ENCODE measurements around the gene CD8B.
"Not testable (repeated sequence)": the region's sequence is repeated elsewhere in the genome, so short reads cannot be mapped to it uniquely, and the experiment has no call there.

Gene CD8B

DNA sequence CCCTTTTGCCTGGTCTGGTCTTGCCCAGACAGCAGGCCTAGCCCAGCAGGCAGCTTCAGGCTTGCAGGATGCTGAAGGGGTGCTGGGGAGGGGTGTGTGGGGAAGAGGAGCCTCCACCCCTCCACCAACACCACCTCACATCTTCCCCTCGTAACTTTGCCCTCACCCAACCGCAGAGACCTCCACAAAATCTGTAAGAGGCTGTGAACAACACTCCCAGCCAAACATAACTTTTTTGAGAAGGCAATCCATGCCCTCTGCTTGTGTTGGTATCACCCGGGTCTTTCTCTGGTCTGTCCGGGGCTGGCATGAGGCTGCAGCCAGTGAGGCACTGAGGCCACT lies 26.2 kb downstream of the CD8B start:
- DNase-seq: not testable (repeated sequence)

DNA sequence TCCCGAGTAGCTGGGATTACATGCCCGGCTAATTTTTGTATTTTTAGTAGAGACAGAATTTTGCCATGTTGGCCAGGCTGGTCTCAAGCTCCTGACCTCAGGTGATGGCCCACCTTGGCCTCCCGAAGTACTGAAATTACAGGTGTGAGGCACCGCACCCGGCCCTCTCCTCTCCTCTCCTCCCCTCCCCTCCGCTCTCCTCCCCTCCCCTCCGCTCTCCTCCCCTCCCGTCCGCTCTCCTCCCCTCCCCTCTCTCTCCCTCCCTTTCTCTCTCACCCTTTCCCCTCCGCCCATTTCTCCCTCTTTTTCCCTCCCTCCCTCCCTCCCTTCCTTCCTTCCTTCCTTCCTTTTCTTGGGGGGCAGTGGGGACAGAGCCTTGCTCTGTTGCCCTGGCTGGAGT lies 28.4 kb downstream of the CD8B start:
- no peak for DNase-seq

DNA sequence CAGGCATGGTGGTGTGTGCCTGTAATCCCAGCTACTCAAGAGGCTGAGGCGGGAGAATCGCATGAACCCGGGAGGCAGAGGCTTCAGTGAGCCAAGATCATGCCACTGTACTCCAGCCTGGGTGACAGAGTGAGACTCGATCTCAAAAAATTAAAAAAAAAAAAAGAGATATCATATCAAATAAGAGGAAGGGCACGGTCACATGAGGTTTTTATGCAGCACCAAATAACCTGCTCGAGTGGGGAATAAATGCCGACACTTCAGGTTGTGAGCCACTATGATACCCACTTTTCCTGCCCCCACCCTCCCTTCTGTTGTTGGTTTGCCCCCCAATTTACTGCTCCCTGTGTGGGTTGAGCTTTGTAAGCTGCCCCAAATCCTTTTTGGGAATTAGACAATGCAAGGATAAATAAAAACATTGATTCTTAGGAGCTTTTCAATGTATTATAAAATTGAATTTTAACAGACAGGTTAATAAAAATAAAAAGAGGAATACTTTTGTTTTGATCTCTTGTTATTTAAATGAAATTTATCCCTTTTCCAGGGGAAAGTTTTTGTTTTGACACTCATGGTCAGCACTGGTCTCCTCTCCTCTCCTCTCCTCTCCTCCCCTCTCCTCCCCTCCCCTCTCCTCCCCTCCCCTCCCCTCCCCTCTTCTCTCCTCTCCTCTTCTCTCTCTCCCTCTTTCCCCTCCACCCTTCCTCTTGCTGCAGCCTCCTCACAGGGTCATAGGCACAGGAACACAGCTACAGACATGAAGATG lies 29.2 kb downstream of the CD8B start:
- no peak for DNase-seq

DNA sequence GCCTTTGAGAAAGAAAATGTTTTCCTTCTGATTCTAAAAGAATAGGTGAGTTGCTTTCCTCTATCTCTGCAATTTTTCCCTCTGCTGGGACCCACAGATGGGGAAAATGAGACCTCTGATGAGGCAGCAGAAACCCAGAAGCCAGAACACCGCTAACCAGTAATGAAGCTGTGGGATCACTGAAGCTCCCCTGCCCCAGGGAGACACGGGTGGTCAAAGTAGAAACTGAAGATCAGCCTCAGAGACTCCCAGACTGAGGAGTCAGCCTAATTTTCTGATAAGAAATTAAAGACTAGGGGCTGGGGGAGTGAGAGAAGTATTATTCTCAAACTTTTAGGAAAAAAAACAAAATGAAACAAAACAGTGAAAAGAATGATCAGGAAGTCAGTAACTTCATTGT lies 30.1 kb downstream of the CD8B start:
- DNase-seq: no peak

DNA sequence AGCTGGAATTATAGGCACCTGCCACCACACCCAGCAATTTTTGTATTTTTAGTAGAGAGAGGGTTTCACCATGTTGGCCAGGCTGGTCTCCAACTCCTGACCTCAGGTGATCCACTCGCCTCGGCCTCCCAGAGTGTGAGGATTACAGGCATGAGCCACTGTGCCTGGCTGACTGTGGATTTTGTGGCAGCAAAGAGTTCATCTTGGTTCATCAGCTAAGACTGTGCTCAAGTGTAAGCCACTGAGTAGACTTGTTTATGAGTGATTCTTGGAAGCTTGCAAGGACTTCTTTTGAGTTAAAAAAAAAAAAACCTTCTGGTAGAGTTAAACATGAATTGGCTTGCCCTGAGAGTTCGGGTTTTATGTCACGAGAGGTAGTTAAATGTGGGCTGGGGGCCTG lies 34.7 kb downstream of the CD8B start:
- DNase-seq: no peak

DNA sequence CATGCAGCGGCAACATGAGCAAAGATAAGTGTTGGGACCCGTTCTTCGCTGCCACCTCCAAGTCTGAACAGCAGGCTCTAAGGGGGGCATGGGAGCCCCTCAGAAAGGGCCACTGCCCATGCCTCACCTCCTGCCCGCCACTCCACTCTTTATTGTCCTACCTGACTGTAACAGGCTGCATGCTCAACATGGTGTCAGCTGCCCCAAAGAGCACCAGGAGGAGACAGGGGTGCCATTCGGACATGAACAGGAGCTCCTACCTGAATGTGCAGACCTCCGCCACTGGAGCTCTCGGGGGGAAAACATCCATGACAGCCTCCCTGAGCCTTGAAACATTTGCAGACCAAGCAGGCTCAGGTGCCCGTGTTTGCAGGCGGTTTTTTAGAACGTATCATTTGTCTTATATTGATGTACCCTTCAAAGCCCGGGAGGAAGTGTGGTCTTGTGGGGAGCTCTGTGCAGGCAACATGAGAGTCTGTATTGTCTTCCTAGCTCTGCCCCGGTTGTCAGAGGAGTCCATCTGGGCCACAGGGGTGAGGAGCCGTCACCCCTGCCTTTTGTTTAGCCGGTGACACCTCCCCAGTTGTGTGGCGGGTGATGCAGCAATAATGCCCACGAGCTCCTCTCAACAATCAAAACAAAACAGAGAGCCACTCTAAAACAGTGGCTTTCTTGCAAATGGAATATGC lies 35.8 kb downstream of the CD8B start:
- peak; percentile 52 for DNase-seq

DNA sequence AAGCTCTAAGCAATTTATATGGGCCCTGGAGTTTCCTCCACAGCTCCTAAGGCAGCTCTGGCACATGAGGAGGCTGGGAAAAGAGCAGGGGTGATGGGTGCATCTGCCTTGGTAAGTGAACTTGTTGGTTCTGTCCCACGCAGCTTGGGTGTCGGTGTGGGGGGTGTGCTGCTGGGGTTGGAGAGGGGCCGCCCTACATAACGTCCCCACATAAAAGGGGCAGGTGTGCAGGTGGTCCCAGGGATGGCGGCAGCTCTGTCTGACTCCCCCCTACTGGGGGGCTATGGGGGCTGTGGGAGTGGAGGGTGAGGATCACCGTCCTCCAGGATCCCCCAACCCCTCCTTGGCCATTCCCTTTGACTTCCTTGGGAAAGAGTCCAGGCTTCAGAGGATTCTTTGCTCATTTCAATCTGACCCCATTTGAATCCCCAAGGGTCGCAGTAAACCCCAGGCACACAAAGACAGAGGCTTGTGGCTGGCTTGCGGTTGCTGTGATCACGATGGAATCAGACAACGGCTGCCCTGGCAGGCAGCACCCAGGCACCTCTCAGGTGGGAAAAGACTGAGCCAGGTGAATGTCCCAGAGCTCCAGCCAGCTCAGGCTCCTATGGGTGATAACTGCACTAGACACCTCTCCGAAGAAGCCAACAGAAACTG lies 36.5 kb downstream of the CD8B start:
- peak; percentile 49 for DNase-seq

DNA sequence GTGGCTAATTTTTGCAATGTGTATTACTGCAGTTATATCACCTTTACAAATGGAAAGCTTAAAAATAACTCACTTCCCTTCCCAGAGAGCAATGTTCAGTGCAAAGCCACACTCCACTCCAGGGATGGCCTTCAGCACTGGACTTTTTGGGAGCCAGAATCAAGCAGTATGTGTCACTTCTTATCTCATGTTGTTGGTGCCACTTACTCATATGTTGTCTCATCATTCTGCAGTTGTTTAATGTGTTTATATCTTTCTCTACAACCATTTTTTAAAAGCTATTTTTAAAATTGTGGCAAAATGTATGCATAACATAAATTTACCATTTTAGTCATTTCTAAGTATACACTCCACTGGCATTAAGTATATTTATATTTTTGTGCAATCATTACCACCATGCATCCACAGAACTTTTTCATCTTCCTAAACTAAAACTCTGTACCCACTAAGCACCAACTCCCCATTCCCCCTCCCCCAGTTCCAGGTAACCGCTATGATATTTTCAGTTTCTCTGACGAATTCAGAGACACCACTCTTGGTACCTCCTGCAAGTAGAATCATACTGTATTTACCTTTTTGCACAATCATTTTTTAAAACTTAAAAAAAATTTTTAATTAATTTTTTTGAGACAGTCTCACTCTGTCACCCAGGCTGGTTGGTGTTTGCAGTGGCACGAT lies 38.9 kb downstream of the CD8B start:
- no peak for DNase-seq

DNA sequence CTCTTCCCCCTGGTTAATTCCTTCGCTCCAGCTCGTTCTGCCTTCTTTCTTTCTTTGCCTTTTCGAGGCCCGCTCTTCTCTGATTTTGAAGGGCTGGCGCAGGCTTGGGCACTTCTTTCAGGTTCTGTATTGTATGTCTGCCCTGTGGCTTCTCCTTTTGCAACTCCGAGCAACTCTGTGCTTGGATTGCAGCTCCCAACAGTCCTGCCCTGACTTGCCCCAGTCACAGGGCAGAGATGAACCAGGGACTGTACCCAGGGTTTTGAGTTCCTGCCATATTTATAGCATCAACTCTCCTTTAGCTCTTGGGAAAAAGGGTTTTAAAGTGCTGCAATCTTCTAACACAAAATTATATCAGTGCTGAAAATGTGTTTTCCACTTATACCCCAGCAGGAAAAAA lies 39.8 kb downstream of the CD8B start:
- no peak for DNase-seq

DNA sequence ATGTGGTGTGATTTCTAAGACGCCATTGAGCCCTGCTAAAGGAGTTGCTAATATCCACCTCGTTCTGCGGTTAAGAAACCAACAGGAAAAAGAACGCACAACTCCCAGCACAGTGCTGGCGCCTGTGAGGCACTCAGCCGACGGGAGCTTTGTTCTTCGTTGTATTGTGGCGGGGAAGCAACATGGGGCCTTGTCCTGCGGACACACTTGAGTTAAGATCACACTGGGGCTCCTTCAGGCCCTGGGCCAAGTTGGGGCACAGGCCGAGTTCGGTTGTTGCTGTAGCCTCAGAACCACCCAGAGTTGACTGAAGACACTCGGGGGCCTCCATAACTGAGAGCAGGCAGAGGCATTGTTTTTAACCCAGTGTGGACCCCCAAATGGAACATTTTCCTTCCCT lies 40.4 kb downstream of the CD8B start:
- no peak for DNase-seq

DNA sequence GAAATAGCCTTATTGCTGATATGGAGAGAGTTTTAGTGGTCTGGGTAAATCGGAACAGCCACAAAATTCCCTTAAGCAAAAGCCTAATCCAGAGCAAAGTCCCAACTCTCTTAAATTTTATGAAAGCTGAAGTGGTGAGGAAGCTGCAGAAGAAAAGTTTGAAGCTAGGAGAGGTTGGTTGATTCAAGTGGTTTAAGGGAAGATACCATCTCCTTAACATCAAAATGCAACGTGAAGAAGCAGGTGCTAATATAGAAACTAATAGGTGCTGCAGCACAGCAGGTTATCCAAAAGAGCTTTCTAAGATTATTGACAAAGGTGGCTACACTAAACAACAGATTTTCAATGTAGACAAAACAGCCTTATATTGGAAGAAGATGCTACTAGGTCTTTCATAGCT lies 42.7 kb downstream of the CD8B start:
- no peak for DNase-seq

DNA sequence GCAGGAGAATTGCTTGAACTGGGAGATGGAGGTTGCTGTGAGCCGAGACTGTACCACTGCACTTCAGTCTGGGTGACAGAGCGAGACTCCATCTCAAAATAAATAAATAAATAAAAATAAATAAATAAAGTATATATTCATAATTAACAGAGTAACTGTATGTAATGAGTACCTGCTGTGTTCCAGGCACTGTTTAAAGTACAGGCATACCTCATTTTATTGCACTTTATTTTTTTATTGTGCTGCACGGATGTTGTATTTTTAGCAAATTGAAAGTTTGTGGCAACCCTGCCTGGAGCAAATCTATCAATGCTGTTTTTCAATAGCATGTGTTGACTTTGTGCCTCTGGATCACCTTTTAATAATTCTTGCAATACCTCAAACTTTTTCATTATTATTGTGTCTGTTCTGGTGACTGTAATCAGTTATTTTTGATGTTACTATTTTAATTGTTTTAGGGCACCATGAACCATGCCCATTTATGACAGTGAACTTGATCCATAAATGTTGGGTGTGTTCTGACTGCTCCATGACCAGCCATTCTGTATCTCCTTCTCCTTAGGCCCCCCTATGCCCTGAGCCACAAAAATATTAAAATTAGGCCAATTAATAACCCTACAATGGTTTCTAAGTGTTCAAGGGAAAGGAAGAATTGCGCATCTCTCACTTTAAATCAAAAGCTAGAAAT lies 43.4 kb downstream of the CD8B start:
- DNase-seq: no peak

DNA sequence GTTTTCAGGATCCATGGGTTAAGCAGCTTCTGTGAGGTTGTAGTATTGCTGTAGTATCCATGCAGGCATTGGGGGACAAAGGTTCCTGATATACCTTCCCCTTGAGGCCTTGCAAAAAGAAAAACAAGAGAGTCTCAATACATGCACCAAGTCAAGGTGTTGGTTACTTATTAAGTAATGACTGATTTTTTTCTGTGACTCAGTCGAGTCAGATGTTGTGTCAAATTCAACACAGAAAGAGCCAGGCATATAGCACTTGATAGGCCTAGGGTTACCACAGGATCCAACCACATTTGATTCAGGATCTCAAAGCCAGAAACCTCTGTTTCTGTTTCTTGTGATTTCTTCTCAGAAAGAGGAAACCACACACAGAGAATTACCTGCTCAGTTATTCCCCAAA lies 46.1 kb downstream of the CD8B start:
- DNase-seq: no peak

DNA sequence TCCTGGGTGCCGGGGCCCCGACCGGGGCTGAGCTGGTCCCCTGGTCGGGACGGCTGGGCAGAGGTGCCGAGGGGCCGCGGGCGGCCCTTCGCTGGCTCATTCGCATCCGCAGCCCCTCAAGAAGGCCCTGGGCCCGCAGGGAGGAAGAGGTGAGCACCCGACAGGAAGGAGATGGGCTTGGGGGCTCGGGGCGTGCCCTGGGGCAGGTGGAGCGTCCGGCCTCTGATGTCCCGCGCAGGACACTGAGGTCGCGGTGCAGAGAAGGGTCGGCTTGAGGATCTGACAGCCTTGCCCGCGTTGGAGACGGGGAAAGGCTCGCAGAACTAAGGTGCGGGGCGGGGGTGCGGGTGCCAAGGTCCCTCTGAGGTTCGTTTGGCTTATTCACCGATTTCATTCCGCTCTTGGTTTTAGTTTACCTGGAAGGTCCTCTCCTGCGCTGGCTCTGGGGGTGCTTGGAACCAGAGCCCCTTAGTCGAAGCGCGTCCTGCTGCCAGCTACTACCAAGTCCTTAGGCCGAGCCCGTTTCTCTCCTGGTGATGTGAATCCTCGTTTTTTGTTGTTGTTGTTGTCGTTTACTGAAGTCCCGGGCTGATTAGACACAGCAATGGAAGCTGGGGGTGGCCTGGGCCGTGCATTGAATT lies 52.1 kb downstream of the CD8B start:
- peak; percentile 18 for DNase-seq

DNA sequence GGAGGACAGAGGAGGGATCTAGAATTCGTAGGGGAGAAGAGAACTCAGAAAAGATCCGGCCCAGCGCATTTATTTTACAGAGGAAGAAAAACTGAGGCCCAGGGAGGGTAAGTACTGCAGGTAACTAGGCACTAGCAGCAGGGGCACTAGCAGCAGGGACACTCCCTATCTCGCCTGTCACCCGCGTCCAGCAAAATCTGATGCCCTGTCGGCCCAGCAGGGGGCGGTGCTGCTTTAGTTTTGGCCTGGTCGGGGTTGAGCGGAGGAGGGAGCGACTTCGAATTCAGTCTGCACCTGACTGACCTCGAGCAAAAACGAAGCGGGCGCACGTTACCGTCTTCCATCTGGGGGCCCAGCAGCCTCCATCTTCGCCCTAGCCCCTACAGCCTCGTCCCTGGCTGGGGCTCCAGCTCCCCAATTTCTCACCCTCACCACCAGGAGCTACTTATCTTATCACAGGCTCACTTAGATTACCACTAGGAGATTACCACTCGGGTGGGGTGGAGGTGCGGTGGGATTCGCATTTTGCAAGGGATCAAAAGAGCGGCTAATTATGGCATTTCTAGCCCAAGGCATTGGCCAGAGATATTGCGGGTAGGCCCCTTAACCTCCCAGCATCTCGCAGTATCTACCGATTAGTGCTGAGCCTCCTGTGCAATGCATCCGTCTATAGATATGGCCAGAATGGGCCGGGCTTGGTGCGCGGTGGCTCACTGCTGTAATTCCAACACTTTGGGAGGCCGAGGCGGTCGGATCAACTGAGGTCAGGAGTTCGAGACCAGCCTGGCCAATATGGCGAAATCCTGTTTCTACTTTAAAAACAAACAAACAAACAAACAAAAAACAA lies 53.1 kb downstream of the CD8B start:
- peak; percentile 93 for DNase-seq

DNA sequence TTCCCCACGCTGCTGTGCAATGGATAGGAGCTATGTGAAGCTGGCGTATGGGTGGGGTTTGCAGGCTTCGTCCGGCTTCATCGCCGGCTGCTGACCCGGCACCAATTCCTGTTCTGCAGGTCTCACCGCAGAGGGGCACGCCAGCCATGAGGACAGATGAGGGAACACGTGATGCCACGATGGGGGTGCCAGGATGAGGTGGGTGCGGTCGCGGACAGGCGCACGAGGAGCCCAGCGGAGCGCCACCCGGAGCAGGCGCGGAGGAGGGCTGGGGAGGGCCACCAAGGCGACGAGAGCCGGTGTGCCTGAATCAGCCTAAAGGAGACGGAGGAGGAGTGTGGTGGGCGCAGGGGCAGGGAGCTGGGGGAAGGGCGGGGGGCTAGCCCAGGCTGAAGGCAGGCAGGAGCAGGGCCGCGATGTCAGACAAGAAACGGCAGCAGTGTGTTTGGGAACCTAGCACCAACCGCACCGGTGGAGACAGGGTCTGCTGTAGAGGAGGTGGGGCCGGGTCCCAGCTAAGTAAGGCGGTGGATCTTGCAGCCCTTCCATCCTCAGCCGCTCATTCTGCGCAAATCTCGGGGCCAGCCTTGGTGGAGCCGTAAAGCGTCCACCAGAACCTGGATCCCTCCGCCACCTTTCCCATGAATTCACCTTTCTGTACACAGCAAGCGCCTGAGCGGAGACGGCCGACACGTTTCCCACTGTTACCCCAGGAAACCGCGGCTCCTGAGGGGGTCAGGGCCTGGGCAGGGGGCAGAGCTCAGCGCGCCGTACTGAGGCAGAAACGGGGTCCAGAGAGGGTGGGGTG lies 54.0 kb downstream of the CD8B start:
- DNase-seq: peak; percentile 57

DNA sequence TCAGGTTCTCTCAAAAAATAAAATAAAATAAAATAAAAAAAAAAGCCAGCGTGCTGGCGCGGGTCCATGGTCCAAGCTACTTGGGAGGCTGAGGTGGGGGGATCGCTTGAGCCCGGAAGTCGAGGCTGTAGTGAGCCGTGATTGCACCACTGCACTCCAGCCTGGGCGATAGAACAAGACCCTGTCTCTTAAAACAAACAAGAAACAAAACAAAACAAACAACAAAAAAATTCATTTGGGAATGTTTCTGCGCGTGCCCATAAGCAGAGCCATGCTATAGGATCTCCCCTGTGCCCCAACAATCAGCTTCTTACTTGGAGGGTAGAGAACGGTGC lies 54.6 kb downstream of the CD8B start:
- DNase-seq: no peak

DNA sequence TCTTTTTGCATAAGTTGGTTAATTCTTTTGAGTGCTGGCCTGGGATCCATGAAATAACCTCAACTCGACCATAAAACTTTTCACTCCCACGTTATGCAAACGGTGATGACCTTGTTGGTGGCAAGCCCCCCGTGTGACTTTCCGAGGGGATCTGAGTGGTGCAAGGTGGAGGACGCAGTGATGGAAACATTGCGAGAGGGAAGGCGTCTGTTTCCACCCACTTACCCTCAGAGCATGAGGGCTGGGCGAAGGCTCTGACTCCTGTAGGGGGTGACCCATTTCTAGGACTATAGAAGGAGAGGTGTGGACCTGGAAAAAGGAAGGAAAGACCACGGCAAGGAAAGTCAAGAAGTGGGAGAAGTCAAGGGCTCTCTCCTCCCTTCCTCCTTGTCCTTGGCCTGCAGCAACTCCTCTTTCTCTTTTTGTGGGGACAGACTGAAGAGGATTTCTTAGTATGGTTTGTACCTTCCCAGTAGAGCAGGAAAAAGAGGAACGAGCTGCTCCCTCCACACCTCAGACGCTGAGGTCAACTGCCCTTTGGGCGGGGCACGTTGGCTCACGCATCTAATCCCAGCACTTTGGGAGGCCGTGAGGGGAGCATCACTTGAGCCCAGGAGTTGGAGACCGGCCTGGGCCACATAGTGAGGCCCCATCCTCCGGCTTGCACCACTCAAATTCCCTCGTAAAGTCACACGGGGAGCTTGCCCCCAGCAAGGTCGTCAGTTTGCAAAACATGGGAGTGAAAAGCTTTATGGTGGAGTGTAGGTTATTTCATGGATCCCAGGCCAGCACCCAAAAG lies 55.4 kb downstream of the CD8B start:
- DNase-seq: no peak

DNA sequence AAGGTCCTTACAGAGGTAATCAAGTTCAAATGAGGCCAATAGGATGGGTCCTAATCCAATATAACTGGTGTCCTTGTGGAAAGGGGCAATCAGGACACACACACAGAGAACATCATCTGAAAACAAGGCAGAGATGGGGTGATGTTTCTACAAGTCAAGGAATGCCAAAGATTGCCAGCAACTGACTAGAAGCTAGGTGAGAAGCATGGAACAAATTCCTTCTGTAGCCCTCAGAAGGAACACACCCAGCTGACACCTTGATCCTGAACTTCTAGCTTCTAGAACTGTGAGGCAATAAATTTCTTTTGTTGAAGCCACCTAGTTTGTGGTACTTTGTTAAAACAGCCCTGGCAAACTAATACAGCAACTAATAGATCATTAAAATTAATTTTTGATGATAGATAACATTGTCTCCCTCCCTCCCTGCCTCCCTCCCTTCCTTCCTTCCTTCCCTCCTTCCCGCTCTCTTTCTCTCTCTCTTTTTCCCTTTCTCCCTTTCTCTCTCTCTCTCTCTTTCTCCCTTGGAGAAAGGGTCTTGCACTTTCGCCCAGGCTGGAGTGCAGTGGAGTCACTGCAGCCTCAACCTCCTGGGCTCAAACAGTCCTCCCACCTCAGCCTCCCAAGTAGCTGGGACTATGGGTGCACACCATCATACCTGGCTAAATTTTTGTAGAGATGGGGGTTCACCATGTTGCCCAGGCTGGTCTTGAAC lies 60.7 kb downstream of the CD8B start:
- no peak for DNase-seq

Data from effector CD8-positive, alpha-beta T cell (primary cell).